NCI-H524 (cell line): ENCODE data around the gene CRHBP.
"Not testable (repeated sequence)": the region's sequence is repeated elsewhere in the genome, so short reads cannot be mapped to it uniquely, and the experiment has no call there.

Source experiments
- DNase-seq, 2 experiments: peaks; one replicate each; lab custom pipeline; 2025; lab: John Stamatoyannopoulos, UW

Gene CRHBP, protein sequence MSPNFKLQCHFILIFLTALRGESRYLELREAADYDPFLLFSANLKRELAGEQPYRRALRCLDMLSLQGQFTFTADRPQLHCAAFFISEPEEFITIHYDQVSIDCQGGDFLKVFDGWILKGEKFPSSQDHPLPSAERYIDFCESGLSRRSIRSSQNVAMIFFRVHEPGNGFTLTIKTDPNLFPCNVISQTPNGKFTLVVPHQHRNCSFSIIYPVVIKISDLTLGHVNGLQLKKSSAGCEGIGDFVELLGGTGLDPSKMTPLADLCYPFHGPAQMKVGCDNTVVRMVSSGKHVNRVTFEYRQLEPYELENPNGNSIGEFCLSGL

GRCh38 chr5:76952795-76953536, at the start of gene CRHBP:
Gene CRHBP (plus strand): TSS chr5:76953045. CDS start chr5:76953135, 90 bp downstream.
- no peak for DNase-seq

- DNase-seq = no peak
Observed at GRCh38 chr5:76908166-76908565, 44.7 kb upstream of the CRHBP start.

DNA sequence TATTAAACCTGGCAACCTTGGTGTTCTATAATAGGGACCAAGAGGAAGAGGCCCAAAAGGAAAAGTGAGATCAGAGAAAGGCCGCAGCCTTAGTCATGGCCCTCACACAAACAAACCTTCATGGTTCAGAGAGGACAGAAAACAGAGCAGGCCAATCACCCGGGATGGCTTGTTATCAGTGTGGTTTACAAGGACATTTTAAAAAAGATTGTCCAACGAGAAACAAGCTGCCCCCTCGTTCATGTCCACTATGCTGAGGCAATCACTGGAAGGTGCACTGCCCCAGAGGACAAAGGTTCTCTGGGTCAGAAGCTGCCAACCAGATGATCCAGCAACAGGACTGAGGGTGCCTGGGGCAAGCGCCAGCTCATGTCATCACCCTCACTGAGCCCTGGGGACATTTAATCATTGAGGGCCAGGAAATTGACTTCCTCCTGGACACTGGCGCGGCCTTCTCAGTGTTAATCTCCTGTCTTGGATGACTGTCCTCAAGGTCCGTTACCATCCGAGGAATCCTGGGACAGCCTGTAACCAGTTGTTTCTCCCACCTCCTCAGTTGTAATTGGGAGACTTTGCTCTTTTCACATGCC, 42.4 kb upstream of the CRHBP start:
- not testable (repeated sequence) for DNase-seq

DNA sequence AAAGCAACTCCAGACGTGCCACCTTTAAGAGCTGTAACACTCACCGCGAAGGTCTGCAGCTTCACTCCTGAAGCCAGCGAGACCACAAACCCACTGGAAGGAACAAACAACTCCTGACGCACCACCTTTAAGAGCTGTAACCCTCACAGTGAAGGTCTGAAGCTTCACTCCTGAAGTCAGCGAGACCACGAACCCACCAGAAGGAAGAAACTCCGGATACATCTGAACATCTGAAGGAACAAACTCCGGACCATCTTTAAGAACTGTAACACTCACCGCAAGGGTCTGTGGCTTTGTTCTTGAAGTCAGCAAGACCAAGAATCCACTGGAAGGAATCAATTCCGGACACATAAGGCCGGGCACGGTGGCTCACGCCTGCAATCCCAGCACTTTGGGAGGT, 38.2 kb upstream of the CRHBP start:
- not testable (repeated sequence) for DNase-seq

DNA sequence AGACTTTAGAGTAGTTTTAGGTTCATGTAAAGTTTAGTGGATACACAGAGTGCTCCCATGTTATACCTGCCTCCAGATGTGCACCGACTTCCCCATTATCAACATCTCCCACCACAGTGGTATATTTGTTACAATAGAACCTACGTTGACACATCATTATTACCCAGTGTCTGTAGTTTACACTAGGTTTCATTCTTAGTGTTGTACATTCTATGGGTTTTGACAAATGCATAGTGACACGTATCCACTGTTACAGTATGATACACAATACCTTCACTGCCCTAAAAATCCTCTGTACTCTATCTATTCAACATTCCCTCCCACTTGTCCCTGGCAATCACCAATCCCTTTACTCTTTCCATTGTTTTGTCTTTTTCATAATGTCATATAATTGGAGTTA, 34.3 kb upstream of the CRHBP start:
- DNase-seq = no peak

GRCh38 chr5:76920491-76920890, 32.4 kb upstream of the CRHBP start:
- DNase-seq = no peak

DNA sequence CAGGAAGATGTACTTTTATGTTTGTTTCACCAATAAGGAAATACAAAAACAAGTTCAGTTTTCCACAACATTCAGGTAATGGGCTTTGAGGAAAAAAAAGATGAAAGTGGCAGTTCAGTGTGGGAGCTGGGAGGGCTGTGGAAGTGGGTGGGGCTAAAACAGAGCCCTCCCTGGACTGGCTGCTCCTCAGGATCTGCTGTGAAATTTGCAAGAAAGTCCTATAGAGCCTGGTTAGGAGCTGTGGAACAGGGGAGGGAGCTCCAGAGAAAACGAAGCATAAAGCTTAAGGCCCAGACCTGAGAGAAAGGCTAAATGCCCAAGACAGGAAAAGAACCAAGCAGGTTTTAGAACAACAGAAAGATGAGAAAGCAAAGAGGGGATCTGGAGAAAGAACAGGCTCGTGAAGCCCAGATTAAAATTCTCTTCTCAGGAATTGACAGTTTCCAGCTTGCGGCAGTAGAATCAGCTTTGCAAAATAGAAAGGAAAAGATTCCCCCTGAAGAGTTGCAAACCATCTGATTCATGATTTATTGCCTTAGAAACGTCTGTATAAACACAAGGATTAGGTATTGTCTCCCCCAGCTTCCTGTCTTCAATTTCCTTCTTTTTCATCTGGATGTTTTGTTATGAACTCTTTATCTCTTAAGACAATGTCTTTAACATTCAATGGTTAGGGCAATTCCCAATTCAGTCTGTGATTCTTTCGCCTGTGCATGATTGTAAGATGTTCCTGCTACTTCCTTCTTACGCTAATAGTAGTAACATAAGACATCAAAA, 26.3 kb upstream of the CRHBP start:
- DNase-seq = no peak

- no peak for DNase-seq
Observed at GRCh38 chr5:76927961-76928360, 24.9 kb upstream of the CRHBP start.

DNA sequence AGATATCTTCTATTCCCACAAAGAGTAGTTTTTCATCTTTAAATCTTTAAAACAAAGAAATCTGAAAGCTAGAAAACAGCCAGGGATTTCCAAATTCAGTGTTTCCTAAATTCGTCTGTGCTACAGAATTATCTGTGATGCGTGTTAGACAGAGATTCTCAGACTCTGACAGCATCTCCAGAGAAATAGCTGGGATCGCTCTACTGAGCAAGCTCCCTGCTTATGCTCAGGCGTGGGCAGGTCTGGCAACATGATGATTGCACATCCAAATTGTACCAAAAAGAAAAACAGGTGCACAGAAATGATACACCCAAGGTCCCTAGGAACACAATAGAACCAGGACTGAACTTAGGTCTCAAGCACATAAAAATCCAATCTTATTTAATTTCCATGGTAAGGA, 22.8 kb upstream of the CRHBP start:
- DNase-seq = no peak

- no peak for DNase-seq
Observed at GRCh38 chr5:76938177-76938576, 14.7 kb upstream of the CRHBP start.

DNA sequence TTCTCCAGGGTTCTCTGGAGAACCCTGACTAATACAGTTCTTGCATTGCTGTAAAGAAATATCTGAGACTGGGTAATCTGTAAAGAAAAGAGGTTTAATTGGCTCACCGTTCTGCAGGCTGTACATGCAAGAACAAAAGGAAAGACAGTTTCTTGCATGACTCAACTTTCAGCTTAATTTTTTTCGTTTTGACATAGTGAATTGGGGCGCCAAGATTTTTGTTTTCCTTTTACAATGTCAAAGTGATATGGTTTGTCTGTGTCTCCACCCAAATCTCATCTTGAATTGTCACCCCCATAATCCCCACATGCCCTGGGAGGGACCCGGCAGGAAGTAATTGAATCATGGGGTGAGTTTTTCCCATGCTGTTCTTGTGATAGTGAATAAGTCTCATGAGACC, 11.8 kb upstream of the CRHBP start:
- DNase-seq = no peak

DNA sequence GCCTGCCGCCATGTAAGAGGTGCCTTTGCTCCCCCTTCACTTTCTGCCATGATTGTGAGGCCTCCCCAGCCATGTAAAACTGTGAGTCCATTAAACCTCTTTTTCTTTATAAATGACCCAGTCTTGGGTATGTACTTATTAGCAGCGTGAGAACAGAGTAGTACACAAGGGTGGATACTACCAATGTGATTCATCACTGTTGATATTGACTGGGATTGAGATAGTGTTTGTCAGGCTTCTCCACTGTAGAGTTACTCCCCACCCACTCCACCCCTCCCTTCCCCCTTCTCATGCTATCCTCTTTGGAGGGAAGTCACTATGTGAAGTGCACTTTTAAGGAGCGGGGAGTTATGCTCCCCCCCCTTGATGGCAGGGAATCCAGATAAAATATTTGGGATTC, 11.4 kb upstream of the CRHBP start:
- DNase-seq = no peak

GRCh38 chr5:76942581-76942980, 10.3 kb upstream of the CRHBP start:
- DNase-seq = peak; percentile 81 to 92

- peak in 1 of 2 experiments; percentile 27 for DNase-seq
Observed at GRCh38 chr5:76943006-76943405, 9.8 kb upstream of the CRHBP start.

- no peak for DNase-seq
Observed at GRCh38 chr5:76944638-76945037, 8.2 kb upstream of the CRHBP start.

DNA sequence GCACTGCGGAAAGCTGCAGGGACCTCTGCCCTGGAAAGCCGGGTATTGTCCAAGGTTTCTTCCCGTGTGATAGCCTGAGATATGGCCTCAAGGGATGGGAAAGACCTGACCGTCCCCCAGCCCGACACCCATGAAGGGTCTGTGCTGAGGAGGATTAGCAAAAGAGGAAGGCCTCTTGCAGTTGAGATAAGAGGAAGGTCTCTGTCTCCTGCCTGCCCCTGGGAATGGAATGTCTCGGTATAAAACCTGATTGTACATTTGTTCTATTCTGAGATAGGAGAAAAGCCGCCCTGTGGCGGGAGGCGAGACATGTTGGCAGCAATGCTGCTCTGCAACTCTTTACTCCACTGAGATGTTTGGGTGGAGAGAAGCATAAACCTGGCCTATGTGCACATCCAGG, 7.6 kb upstream of the CRHBP start:
- not testable (repeated sequence) for DNase-seq

GRCh38 chr5:76946090-76946489, 6.8 kb upstream of the CRHBP start:
- DNase-seq = no peak

GRCh38 chr5:76947082-76947503, 5.8 kb upstream of the CRHBP start:
- DNase-seq = no peak

GRCh38 chr5:76953551-76954382, 922 bp downstream of the CRHBP start:
- DNase-seq = no peak

DNA sequence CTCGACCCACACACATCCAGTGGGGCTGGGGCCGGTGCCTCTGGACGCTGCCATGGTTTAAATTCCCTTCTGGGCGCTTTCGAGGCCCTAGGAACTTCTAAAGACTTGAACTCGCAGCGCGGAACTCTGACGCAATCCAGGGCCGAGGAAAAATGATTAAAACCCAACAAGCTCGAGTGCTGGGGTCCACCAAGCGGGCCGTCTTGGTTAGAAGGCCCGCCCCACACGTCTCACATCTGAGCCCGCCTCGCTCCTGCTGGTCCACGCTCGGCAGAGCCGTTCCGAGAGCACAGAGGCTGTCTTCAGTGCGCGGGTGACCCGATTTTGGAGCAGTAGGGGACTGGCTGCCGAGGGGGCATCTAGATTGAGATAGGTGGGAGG, 1.5 kb downstream of the CRHBP start:
- DNase-seq = no peak

- DNase-seq = peak in 1 of 2 experiments; percentile 25
Observed at GRCh38 chr5:76956033-76956432, 3.2 kb downstream of the CRHBP start.
